MM.1S (cell line): ENCODE measurements around the gene CEP350.

Experiments used
- DNase-seq: peaks from one replicate; pipeline ENCODE4 v3.0.0-alpha.2; 2015
- H2AFZ ChIP-seq: fragments of 300-600 bp; sonication (generic); 2 replicates; pipeline ENCODE4 v1.6.0; 2016; ENCODE audit warnings: antibody characterized with exemption, low read length
- H3F3A ChIP-seq: fragments of 300-600 bp; sonication (generic); 2 replicates; pipeline ENCODE4 v1.6.1; 2016; ENCODE audit warnings: mild to moderate bottlenecking, antibody characterized with exemption, low read length, moderate library complexity, mixed read lengths; ENCODE audit not compliant: insufficient read depth
- H3K27ac ChIP-seq: fragments of 300-600 bp; sonication (generic); 2 replicates; pipeline ENCODE4 v1.5.1; 2016; ENCODE audit warnings: mild to moderate bottlenecking, low read length
- H3K27me3 ChIP-seq: fragments of 300-600 bp; sonication (generic); replicated peaks from 2 replicates; pipeline ENCODE4 v1.6.0; 2016; ENCODE audit warnings: low read length; ENCODE audit not compliant: insufficient read depth
- H3K36me3 ChIP-seq: fragments of 300-600 bp; sonication (generic); replicated peaks from 2 replicates; pipeline ENCODE4 v1.6.1; 2016; ENCODE audit warnings: mild to moderate bottlenecking, low read length, mixed read lengths; ENCODE audit not compliant: insufficient read depth
- H3K4me1 ChIP-seq: fragments of 300-600 bp; sonication (generic); 2 replicates; pipeline ENCODE4 v1.6.1; 2016; ENCODE audit warnings: low read length, mixed read lengths
- H3K4me2 ChIP-seq: fragments of 300-600 bp; sonication (generic); 2 replicates; pipeline ENCODE4 v1.6.0; 2016; ENCODE audit warnings: low read depth, low read length
- H3K4me3 ChIP-seq: fragments of 300-600 bp; sonication (generic); 2 replicates; pipeline ENCODE4 v1.5.1; 2016; ENCODE audit warnings: low read length, mixed read lengths
- H3K79me2 ChIP-seq: fragments of 300-600 bp; sonication (generic); 2 replicates; pipeline ENCODE4 v1.6.1; 2016; ENCODE audit warnings: mixed run types, low read length, mixed read lengths
- H3K9ac ChIP-seq: fragments of 300-600 bp; sonication (generic); 2 replicates; pipeline ENCODE4 v1.6.1; 2016; ENCODE audit warnings: low read length, mixed read lengths
- H3K9me2 ChIP-seq: fragments of 300-600 bp; sonication (generic); replicated peaks from 2 replicates; pipeline ENCODE4 v1.6.1; 2016; ENCODE audit warnings: mild to moderate bottlenecking, low read length, mixed read lengths; ENCODE audit not compliant: insufficient read depth
- H3K9me3 ChIP-seq: fragments of 300-600 bp; sonication (generic); replicated peaks from 2 replicates; pipeline ENCODE4 v1.6.1; 2016; ENCODE audit warnings: mild to moderate bottlenecking, low read length, mixed read lengths; ENCODE audit not compliant: insufficient read depth
- H4K20me1 ChIP-seq: fragments of 300-600 bp; sonication (generic); 2 replicates; pipeline ENCODE4 v1.6.1; 2016; ENCODE audit warnings: mild to moderate bottlenecking, low read length, moderate library complexity, mixed read lengths; ENCODE audit not compliant: insufficient read depth
- EZH2 ChIP-seq: fragments of 300-600 bp; sonication (generic); optimal IDR thresholded peaks from 2 replicates; pipeline ENCODE3; 2017; ENCODE audit warnings: low read depth, mild to moderate bottlenecking, antibody characterized with exemption, low read length, mixed read lengths
- EZH2phosphoT487 ChIP-seq: fragments of 300-600 bp; sonication (generic); IDR thresholded peaks from 2 replicates; pipeline ENCODE4 v1.6.1; 2018; ENCODE audit warnings: antibody characterized with exemption, low read length
- TF ChIP-seq, protein P1 (sequence below): fragments of 300-600 bp; sonication (generic); IDR thresholded peaks from 2 replicates; pipeline ENCODE4 v1.5.1; 2016; ENCODE audit warnings: antibody characterized with exemption, low read length, mixed read lengths

CEP350 gene

DNA sequence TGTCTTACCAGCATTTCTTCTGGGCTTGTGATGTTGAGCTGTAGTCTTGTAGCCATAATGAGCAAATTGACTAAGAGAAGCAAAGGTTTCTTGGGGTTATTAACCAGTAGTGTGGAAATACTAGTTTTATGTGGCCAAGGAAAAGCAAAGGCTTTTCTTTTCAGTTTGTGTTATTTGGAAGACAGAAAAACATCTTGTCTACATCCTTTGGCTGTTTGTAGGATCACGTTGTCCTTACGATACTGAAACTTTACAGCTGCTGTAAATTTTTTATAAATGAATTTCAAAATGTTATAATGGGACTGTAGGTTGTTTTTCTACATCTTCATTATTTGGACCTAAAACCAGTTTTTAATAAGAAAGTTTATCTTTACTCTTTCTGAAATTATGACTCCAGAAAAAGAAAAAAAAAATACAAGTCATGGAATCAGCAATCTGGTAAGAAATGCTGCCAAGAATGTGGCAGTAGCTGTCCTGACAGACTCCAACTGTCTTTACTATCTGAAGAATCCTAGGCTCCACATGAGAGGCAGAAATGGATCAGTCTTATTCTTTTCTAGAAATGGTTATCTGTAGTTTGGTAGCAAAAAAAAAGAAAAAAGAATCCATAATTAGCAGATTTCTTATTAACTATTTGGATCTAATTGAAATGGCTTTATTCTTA is 158.5 kb downstream of the CEP350 start:
- H3K27me3 ChIP-seq, result no peaks in the 10 kb centered on the region
- no peaks in the 10 kb centered on the region for H3F3A ChIP-seq
- H3K79me2 ChIP-seq, result no peaks in the 10 kb centered on the region
- no peaks in the 10 kb centered on the region for H3K9me3 ChIP-seq
- no peak overlapping the region for H3K27ac ChIP-seq
- TF ChIP-seq EZH2phosphoT487 (no peak), EZH2 (no peak)
- TF ChIP-seq, protein P1, sequence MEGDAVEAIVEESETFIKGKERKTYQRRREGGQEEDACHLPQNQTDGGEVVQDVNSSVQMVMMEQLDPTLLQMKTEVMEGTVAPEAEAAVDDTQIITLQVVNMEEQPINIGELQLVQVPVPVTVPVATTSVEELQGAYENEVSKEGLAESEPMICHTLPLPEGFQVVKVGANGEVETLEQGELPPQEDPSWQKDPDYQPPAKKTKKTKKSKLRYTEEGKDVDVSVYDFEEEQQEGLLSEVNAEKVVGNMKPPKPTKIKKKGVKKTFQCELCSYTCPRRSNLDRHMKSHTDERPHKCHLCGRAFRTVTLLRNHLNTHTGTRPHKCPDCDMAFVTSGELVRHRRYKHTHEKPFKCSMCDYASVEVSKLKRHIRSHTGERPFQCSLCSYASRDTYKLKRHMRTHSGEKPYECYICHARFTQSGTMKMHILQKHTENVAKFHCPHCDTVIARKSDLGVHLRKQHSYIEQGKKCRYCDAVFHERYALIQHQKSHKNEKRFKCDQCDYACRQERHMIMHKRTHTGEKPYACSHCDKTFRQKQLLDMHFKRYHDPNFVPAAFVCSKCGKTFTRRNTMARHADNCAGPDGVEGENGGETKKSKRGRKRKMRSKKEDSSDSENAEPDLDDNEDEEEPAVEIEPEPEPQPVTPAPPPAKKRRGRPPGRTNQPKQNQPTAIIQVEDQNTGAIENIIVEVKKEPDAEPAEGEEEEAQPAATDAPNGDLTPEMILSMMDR, result no peak
- H3K4me3 ChIP-seq, result no peak overlapping the region
- no peak overlapping the region for H3K9ac ChIP-seq
- no peak for DNase-seq
- no peaks in the 10 kb centered on the region for H3K4me1 ChIP-seq
- H2AFZ ChIP-seq, result no peak overlapping the region
- H4K20me1 ChIP-seq, result no peaks in the 10 kb centered on the region
- H3K4me2 ChIP-seq, result no peak overlapping the region
- peaks cover 14% of the 10 kb centered on the region; the same call in 1 of the 2 replicates for H3K36me3 ChIP-seq
- no peaks in the 10 kb centered on the region for H3K9me2 ChIP-seq

DNA sequence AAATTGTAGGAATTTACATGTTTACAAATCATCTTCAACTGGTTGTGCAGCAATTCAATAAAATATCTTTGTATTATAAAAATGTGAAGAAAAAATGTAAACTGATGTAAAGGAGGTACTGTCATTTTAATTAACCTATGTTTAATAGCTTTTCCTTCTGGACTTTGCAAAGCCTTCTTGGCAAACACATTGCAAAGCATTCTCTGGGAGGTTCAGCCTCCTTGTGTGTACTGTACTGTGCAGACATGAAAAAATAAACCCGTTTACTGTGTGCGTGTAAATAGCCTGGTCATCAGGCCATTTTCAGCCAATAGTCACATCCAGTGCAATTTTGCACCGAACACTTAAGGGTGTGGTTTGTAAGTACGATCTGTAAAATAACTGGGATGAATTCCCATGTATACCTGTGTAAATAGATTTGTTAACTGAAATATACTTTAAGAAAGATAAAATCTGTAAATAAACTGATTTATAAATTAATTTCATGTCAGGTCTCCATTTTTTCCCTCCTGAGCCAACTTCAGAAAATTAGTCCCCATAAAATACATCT is 159.9 kb downstream of the CEP350 start:
- H3K4me1 ChIP-seq, result no peaks in the 10 kb centered on the region
- no peak for DNase-seq
- no peak overlapping the region for H3K4me2 ChIP-seq
- H3K9me3 ChIP-seq, result no peaks in the 10 kb centered on the region
- H3K79me2 ChIP-seq, result no peaks in the 10 kb centered on the region
- H3K27ac ChIP-seq, result no peak overlapping the region
- H3K9me2 ChIP-seq, result no peaks in the 10 kb centered on the region
- H2AFZ ChIP-seq, result no peak overlapping the region
- no peak overlapping the region for H3K4me3 ChIP-seq
- no peaks in the 10 kb centered on the region for H3K27me3 ChIP-seq
- TF ChIP-seq EZH2 (no peak), EZH2phosphoT487 (no peak)
- TF ChIP-seq, protein P1, result no peak
- no peak overlapping the region for H3K9ac ChIP-seq
- no peaks in the 10 kb centered on the region for H3F3A ChIP-seq
- no peaks in the 10 kb centered on the region for H4K20me1 ChIP-seq
- H3K36me3 ChIP-seq, result peaks cover 14% of the 10 kb centered on the region; the same call in 1 of the 2 replicates

DNA sequence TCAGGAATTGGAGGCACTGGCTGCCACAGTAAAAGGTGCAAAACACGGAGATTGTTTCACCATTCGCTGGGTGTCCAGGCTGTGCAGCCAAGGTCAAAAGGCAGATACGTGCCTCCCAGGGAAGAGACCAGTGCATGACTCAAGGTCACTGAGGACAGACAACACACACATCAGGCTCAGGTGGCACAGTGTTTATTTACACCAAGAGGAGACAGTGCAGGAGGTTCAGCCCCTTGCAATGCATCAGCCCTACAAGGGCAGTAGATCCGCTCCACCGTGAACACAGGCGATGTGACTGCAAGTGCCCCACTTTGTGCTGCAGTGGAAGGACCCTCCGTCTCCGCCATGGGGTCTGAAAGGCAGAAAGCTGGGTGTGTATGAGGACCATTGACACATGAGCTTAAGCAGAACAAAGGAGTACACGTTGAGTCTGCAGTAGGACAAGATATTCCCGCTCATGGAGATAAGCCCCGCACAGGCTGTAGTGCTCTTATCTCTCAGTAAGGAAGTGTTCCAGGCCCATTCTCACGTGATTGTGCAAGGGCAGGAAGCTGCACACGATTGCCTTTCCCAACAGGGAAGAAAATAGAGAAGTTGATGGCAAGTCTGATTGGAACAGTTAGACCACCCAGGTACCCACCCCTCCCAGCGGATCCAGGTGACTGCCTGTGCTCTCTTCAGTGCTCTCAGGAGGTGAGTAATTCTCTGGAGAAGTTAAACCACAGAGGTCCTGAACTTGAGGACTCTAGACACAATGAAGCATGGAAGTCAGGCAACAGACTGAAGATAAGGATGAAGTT is 162.6 kb downstream of the CEP350 start:
- H3K79me2 ChIP-seq, result no peaks in the 10 kb centered on the region
- H3K9me2 ChIP-seq, result no peaks in the 10 kb centered on the region
- H4K20me1 ChIP-seq, result no peaks in the 10 kb centered on the region
- no peaks in the 10 kb centered on the region for H3K9me3 ChIP-seq
- no peaks in the 10 kb centered on the region for H3K27me3 ChIP-seq
- no peak overlapping the region for H2AFZ ChIP-seq
- H3K27ac ChIP-seq, result no peak overlapping the region
- DNase-seq, result no peak
- no peak overlapping the region for H3K9ac ChIP-seq
- H3K4me1 ChIP-seq, result no peaks in the 10 kb centered on the region
- TF ChIP-seq, protein P1, result no peak
- TF ChIP-seq EZH2phosphoT487 (no peak), EZH2 (no peak)
- H3K36me3 ChIP-seq, result peaks cover 4% of the 10 kb centered on the region; the same call in 1 of the 2 replicates
- no peak overlapping the region for H3K4me3 ChIP-seq
- no peaks in the 10 kb centered on the region for H3F3A ChIP-seq
- H3K4me2 ChIP-seq, result no peak overlapping the region
